Measurements from ENCODE around the gene LTBP4.

Gene LTBP4

DNA sequence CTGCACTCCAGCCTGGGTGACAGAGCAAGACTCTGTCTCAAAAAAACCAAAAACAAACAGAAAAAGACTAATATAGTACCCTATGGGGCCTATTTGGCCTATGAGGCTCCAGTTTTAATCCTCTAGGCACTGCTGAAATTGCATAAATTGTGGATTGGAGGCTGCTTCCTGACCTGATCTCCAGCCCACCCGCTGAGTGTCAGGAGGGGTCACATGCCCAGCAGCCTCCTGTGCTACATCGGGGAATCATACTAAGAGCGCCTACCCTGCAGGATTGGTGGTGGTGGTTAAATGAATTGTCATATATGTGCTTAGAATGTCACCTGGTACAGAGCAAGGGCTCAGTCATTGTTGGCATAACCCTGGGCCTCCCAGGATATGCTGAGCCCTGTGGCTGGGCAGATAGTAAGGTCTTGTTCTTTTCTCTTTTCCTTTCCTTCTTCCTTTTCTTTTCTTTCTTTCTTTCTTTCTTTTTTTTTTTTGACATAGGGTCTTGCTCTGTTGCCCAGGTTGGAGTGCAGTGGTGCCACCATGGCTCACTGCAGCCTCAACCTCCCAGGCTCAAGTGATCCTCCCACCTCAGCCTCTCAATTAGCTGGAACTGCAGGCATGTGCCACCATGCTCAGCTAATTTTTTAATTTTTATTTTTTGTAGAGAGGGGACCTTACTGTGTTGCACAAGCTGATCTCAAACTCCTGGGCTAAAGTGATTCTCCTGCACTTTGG is 31.3 kb downstream of the LTBP4 start:
- H3K36me3 ChIP-seq, result peaks cover 21% of the 10 kb centered on the region

DNA sequence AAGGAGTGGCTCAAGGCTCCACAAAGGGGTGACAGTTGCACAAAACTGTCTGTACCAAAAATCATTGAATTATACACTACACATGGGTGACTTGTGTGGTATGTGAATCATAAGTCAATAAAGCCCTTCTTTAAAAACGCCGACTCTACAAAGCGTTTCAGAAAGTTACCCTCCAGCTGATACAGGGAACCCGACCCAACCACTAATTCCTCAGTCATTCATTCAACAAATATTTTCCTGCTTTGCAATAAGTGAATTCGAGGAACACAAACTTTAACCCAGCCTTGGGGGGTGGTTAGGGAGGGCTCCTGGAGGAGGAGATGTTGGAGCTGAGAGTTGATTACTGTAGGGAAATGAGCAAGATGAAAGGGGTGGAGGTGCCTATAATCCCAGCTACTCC is 32.0 kb downstream of the LTBP4 start:
- Histone ChIP-seq H3K27me3 (ENCODE audit: insufficient read depth, low read depth, severe bottlenecking) (no peaks in the 10 kb centered on the region), H3K36me3 (peaks cover 14% of the 10 kb centered on the region), H3K4me3 (ENCODE audit: low read depth, low read length) (no peak overlapping the region), H3K9me3 (ENCODE audit: severe bottlenecking) (no peaks in the 10 kb centered on the region), H3K27ac (no peak overlapping the region)
- TF ChIP-seq, protein P1, sequence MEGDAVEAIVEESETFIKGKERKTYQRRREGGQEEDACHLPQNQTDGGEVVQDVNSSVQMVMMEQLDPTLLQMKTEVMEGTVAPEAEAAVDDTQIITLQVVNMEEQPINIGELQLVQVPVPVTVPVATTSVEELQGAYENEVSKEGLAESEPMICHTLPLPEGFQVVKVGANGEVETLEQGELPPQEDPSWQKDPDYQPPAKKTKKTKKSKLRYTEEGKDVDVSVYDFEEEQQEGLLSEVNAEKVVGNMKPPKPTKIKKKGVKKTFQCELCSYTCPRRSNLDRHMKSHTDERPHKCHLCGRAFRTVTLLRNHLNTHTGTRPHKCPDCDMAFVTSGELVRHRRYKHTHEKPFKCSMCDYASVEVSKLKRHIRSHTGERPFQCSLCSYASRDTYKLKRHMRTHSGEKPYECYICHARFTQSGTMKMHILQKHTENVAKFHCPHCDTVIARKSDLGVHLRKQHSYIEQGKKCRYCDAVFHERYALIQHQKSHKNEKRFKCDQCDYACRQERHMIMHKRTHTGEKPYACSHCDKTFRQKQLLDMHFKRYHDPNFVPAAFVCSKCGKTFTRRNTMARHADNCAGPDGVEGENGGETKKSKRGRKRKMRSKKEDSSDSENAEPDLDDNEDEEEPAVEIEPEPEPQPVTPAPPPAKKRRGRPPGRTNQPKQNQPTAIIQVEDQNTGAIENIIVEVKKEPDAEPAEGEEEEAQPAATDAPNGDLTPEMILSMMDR (IDR thresholded peaks at IDR 0.05; ENCODE audit: low read depth, low read length), result no peak
- no peak for DNase-seq

More for the DNA sequence above, 31.3 kb downstream of the LTBP4 start:
- H3K9me3 ChIP-seq (ENCODE audit: severe bottlenecking), result no peaks in the 10 kb centered on the region
- H3K4me3 ChIP-seq (ENCODE audit: low read depth, low read length), result no peak overlapping the region
- H3K27ac ChIP-seq, result no peak overlapping the region
- H3K27me3 ChIP-seq (ENCODE audit: insufficient read depth, low read depth, severe bottlenecking), result no peaks in the 10 kb centered on the region
- TF ChIP-seq, protein P1 (IDR thresholded peaks at IDR 0.05; ENCODE audit: low read depth, low read length), result no peak
- DNase-seq, result no peak

DNA sequence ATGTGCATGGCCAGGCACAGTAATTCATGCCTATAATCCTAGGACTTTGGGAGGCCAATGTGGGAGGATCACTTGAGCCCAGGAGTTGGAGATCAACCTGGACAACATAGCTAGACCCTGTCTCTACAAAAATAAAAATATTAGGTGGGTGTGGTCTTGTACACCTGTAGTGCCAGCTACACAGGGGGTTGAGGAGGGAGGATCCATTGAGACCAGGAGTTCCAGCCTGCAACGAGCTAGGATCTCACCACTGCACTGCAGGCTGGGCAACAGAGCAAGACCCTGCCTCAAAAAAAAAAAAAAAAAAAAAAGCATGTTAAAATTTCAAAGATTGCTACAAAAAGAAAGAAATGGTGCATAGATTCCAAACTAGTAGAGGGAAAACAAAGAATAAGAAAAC is 37.2 kb downstream of the LTBP4 start:
- TF ChIP-seq, protein P1 (IDR thresholded peaks at IDR 0.05; ENCODE audit: low read depth, low read length), result no peak
- no peaks in the 10 kb centered on the region for H3K27me3 ChIP-seq (ENCODE audit: insufficient read depth, low read depth, severe bottlenecking)

DNA sequence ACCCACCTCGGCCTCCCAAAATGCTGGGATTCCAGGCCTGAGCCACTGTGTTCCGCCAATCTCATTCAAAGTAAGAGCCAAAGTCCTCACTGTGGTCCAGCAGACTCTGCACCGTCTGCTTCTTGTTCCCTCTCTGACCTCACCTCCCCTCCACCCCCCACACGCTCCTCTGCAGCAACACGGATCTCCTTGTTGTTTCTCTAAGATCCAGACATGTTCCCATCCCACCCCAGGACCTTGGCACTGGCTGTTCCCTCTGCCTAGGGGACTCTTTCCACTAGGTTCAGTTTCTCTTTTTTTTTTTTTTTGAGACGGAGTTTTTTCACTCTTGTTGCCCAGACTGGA is 38.4 kb downstream of the LTBP4 start:
- H3K4me3 ChIP-seq (ENCODE audit: low read depth, low read length), result no peak overlapping the region
- TF ChIP-seq, protein P1 (IDR thresholded peaks at IDR 0.05; ENCODE audit: low read depth, low read length), result no peak

More for the DNA sequence above, 37.2 kb downstream of the LTBP4 start:
- Histone ChIP-seq H3K27ac (no peak overlapping the region), H3K36me3 (no peaks in the 10 kb centered on the region), H3K9me3 (ENCODE audit: severe bottlenecking) (no peaks in the 10 kb centered on the region), H3K4me3 (ENCODE audit: low read depth, low read length) (no peak overlapping the region)
- no peak for DNase-seq

DNA sequence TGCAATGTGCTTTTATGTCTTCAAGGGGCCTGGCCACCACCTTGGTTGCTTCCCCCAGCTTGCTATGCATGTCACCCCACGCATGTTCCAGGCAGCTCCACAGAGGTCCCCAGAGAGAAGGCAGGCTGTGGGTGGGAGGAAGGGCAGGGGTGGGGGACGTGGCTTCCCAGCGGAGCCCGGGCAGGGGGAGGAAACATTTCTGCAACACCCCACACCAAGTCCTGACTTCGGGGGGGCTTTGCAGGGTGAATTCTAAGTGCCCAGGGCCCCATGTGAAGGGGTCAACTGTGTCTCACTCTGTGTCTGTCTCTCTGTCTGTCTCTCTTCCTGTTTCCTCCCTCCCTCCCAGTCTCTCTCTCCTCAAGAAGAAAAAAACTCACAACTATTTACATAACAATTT is 39.6 kb downstream of the LTBP4 start:
- Histone ChIP-seq H3K27me3 (ENCODE audit: insufficient read depth, low read depth, severe bottlenecking) (no peaks in the 10 kb centered on the region), H3K9me3 (ENCODE audit: severe bottlenecking) (no peaks in the 10 kb centered on the region), H3K27ac (no peak overlapping the region), H3K36me3 (no peaks in the 10 kb centered on the region), H3K4me3 (ENCODE audit: low read depth, low read length) (no peak overlapping the region)
- DNase-seq, result no peak
- TF ChIP-seq, protein P1 (IDR thresholded peaks at IDR 0.05; ENCODE audit: low read depth, low read length), result no peak

More for the DNA sequence above, 38.4 kb downstream of the LTBP4 start:
- H3K9me3 ChIP-seq (ENCODE audit: severe bottlenecking), result no peaks in the 10 kb centered on the region
- H3K27me3 ChIP-seq (ENCODE audit: insufficient read depth, low read depth, severe bottlenecking), result no peaks in the 10 kb centered on the region
- no peak for DNase-seq
- no peak overlapping the region for H3K27ac ChIP-seq
- H3K36me3 ChIP-seq, result no peaks in the 10 kb centered on the region

DNA sequence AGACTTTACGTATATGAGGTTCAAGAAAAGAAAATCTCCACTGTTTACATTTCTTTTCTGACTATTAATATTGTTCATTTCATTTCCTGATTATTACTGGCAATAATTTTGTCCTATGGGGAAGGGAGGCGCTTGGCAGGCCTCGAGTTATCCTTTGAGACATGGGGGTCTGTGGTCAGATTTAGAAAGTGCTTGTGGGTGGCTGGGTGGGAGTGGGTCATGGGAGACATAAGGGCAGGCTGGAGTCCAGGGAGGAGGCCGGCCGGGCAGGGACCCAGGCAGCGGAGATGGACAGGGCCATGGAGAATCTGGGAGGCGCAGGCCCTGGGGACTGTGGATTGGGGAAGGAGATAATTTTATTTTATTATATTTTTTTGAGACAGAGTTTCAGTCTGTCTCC is 40.1 kb downstream of the LTBP4 start:
- Histone ChIP-seq H3K36me3 (no peaks in the 10 kb centered on the region), H3K27me3 (ENCODE audit: insufficient read depth, low read depth, severe bottlenecking) (no peaks in the 10 kb centered on the region), H3K9me3 (ENCODE audit: severe bottlenecking) (no peaks in the 10 kb centered on the region), H3K4me3 (ENCODE audit: low read depth, low read length) (no peak overlapping the region), H3K27ac (no peak overlapping the region)
- TF ChIP-seq, protein P1 (IDR thresholded peaks at IDR 0.05; ENCODE audit: low read depth, low read length), result no peak
- DNase-seq, result no peak

Data from WERI-Rb-1 (cell line).